Large intestine (tissue), 3 donors: ENCODE measurements around the gene MED12L. TPM values are rescaled to one million over a fixed set of nuclear protein-coding genes. Genes with fewer than 3 reads are reported as not detected.

ENCODE experiments used
- DNase-seq, 2 donors: peaks; one replicate each; pipeline versions ENCODE4 v3.0.0 to v3.0.0-alpha.2; 2013
- H3K27ac ChIP-seq: one replicate; pipeline ENCODE4 v1.5.1; 2013; ENCODE audit warnings: low read length
- H3K27me3 ChIP-seq: 2 replicates; pipeline ENCODE4 v1.6.1; 2013; ENCODE audit warnings: low read length; ENCODE audit not compliant: control insufficient read depth, insufficient read depth
- H3K36me3 ChIP-seq: 2 replicates; pipeline ENCODE4 v1.6.1; 2013; ENCODE audit warnings: low read length; ENCODE audit not compliant: control insufficient read depth, insufficient read depth
- H3K4me1 ChIP-seq: one replicate; pipeline ENCODE4 v1.6.1; 2013; ENCODE audit warnings: low read length; ENCODE audit not compliant: control insufficient read depth, insufficient read depth
- H3K4me3 ChIP-seq: one replicate; pipeline ENCODE4 v1.5.1; 2013; ENCODE audit warnings: low read length
- H3K9me3 ChIP-seq: one replicate; pipeline ENCODE4 v1.6.1; 2013; ENCODE audit warnings: mild to moderate bottlenecking, low read depth, low read length, moderate library complexity; ENCODE audit not compliant: control insufficient read depth
- WGBS: methylation state at CpG from one replicate; pipeline ENCODE4 v1.1.5; 2013; ENCODE audit warnings: low lambda C conversion rate; ENCODE audit not compliant: insufficient coverage; 5-methylcytosine and 5-hydroxymethylcytosine counted together
- polyA plus RNA-seq: library from polyadenylated mRNA; unstranded; fragments of 120-200 nt; gene quantifications from one replicate; pipeline ENCODE4 v1.2.1, GENCODE V29; 2013

The MED12L gene
- polyA plus RNA-seq, 1 donor: 5.4 TPM

DNA sequence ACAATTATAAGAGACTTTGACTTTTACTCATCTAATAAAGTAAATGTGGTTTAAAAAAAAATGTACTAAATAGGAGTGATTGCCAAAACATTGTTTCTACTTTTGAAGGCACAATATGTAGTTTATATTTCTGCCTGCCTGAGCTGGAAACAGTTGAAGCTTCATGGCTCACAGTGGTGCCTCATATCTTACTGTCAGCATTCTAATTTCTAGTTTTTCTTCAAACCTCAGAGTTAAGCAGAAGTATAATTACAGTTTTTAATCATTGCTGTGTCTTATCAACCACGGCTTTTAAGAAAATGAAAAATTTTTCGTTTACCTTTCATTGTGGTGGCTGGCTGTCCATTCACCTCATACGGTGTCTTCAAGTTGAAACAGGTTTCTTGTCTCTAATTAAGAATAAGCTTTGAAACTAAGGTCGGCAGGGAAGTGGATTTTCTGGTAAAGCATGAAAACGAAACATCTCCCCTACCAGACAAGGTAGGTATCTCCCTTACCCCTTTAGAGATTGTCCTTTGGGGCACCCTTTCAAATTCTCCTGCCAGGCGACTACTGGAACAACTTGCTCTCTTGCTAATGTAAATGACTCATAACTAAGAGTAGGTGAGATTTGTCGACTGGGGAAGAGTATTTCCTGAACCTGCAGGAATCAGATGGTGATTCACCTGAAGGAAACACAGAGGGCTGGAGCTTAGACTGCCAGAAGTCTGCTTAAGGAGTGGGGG, 231.0 kb downstream of the MED12L start, which contains the start of gene GPR87:
TSS of gene GPR87 (minus strand) at position 554 of the 725 bp plus-strand sequence. CDS start 16,720 bp downstream, outside the sequence.
- H3K27ac ChIP-seq: no peak within 1 kb of the TSS
- H3K9me3 ChIP-seq: no peaks in the 10 kb centered on the region
- H3K4me3 ChIP-seq: no peak within 1 kb of the TSS
- H3K27me3 ChIP-seq: no peaks in the 10 kb centered on the region
- DNase-seq: no peak
- H3K36me3 ChIP-seq: no peaks in the 10 kb centered on the region
- 77% methylated on average over 4 of the region's 7 CpGs for WGBS
- no peaks in the 10 kb centered on the region for H3K4me1 ChIP-seq

DNA sequence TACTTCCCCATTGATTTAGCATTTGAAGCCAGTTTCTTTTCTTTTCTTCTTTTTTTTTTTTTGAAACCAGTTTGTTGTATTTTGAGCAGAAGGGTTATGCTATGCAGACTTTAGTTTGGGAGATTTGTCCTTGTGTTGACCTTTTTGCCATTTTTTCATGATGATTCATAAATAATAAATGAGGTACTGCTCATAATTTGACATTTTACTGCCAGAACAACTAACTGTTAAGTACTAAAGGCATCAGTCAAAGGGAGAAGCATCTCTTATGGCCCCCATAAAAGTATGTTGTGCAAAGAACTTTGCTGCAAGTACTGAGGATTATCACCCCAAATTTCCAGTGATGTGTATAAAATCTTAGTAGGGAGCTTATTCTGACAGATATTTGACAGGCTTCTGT, 232.8 kb downstream of the MED12L start:
- DNase-seq: no peak
- H3K4me3 ChIP-seq: no peak overlapping the region
- no peaks in the 10 kb centered on the region for H3K4me1 ChIP-seq
- no peaks in the 10 kb centered on the region for H3K9me3 ChIP-seq
- H3K27ac ChIP-seq: no peak overlapping the region
- H3K36me3 ChIP-seq: no peaks in the 10 kb centered on the region
- no peaks in the 10 kb centered on the region for H3K27me3 ChIP-seq

DNA sequence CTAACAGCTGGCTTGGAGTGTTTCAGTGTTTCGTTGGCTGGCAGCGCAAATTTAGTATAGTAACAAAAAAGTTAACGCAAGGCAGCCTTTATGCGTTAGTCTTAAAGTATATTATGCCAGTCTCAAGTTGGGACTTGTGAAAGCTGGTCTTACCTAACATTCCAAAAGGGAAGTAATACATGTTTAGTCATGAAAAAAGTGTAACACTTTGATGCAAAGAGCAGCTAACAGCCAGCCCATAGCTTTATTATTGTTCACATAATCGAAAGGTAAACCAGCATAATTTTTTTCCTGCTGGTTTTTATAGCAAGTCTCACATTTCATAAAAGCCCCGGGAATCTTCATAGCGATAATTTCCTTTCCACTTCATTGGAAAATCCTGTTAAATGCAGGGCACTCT, 233.5 kb downstream of the MED12L start:
- no peak for DNase-seq
- WGBS: 83% methylated on average over 2 of the region's 7 CpGs
- H3K27ac ChIP-seq: no peak overlapping the region

DNA sequence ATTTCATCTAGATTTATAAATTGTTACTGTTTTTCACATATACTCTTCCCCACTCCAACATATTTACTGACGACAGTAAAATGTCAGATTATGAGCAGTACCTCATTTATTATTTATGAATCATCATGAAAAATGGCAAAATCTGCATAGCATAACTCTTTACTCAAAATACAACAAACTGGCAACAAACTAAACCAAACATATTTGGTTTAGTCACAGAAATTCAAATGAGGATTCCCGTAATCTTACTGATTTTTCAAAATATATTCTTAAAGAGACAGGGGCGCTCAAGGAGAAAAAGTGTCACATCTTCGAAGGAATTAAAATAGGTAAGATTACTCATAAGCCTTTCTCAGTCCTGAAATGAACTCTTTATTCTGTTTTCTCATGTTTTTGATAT, 234.2 kb downstream of the MED12L start:
- H3K4me1 ChIP-seq: no peaks in the 10 kb centered on the region
- H3K27me3 ChIP-seq: no peaks in the 10 kb centered on the region
- DNase-seq: no peak
- H3K36me3 ChIP-seq: no peaks in the 10 kb centered on the region
- no CpG with 5 or more reads among the region's 4 CpGs for WGBS
- no peaks in the 10 kb centered on the region for H3K9me3 ChIP-seq
- H3K4me3 ChIP-seq: no peak overlapping the region
- H3K27ac ChIP-seq: no peak overlapping the region

More for the DNA sequence above, 233.5 kb downstream of the MED12L start:
- Histone ChIP-seq H3K27me3 (no peaks in the 10 kb centered on the region), H3K36me3 (no peaks in the 10 kb centered on the region), H3K4me3 (no peak overlapping the region), H3K9me3 (no peaks in the 10 kb centered on the region), H3K4me1 (no peaks in the 10 kb centered on the region)

DNA sequence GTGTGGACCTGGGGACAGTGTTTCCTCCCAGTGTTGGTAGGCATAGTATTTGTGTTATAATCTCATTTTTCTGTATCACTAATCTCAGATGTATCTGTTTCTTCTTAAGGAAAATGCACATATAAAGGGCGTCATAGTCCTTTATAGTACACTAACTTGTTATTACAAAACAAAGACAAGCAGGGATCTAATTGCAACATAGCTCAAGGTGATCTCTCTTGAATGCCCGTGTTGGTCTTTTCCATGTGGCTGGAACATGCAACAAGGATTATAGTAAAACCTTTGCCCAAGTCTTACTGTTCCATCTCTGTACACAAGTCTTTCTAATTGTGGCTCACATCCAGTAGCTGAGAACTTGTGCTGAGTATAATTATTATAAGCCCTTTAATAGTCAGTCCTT, 234.7 kb downstream of the MED12L start:
- no peak for DNase-seq
- Histone ChIP-seq H3K27me3 (no peaks in the 10 kb centered on the region), H3K9me3 (no peaks in the 10 kb centered on the region), H3K4me3 (no peak overlapping the region), H3K27ac (no peak overlapping the region), H3K4me1 (no peaks in the 10 kb centered on the region), H3K36me3 (no peaks in the 10 kb centered on the region)
- WGBS: no CpG with 5 or more reads among the region's 2 CpGs

DNA sequence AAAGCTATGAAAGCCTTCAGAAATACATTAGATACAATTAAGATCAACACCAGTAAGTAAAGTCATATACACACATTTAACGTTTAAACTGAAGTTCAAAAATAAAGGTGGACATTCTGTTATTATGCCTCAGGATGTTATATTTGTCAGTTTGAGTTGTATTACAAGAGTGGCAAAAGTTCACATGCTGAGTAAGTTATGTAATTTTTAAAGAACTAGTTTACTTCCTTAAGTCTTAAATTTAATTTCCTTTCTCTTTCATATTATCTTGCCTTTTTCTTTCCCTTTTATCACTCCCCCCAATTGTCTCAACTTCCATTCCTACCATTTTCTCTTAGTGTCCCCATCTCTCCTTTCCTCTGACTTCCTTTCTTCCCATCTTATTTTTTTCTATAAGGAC, 236.1 kb downstream of the MED12L start:
- Histone ChIP-seq H3K9me3 (no peaks in the 10 kb centered on the region), H3K36me3 (no peaks in the 10 kb centered on the region), H3K27me3 (no peaks in the 10 kb centered on the region), H3K4me3 (no peak overlapping the region), H3K27ac (no peak overlapping the region), H3K4me1 (no peaks in the 10 kb centered on the region)
- DNase-seq: no peak
- 80% methylated on average over 1 of the region's 1 CpG for WGBS

DNA sequence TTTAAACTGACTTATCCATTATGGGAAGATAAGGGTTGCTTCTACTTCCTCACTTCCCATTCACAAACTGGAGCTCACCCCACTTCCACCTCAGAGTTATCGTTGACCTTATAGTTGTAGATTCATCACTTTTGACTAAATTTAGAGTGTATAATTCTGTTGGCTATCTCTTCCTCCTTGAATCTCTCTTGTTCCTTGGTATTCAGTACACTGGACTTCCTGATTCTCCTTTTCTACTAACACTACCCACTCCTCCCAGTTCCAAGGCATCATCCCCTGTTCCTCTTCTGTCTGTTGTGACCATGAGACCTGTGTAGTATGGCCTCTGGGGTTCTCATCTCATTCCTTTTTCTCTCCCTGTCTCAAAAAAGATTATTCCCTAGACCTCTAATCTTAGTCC, 237.0 kb downstream of the MED12L start:
- WGBS: 100% methylated on average over 1 of the region's 1 CpG

DNA sequence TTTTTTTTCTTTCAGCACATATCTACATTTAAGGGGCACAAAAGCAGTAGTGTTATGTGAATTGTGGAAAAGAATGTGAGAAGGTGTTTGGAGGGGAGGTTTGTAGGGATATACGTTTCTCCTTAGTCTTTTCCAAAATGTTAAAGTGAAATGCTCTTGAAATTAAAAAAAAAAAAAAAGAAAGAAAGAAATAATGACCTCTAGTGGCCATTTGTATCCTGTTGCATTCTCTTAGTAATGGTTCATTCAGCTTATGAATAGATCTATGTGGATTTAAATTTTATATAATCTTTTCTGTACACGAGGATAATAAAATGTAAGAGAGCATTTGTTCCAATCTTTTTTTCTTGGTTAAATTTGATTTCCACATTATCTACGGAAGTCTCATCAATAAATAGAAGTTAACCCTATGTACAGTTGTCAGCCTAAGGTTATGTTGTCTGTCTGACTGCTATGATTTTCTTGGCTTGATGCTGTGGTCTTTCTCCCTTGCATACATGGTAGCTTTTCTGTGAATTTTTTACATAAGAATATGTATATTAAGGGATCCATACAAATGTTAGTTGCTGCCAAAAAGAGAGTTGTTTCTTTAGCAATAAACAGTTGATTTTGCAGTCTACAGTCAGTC, 242.2 kb downstream of the MED12L start:
- Histone ChIP-seq H3K27me3 (no peaks in the 10 kb centered on the region), H3K36me3 (no peaks in the 10 kb centered on the region), H3K27ac (no peak overlapping the region), H3K4me1 (no peaks in the 10 kb centered on the region), H3K4me3 (no peak overlapping the region), H3K9me3 (no peaks in the 10 kb centered on the region)
- DNase-seq: no peak
- 41% methylated on average over 2 of the region's 3 CpGs for WGBS

More for the DNA sequence above, 237.0 kb downstream of the MED12L start:
- Histone ChIP-seq H3K9me3 (no peaks in the 10 kb centered on the region), H3K27me3 (no peaks in the 10 kb centered on the region), H3K4me3 (no peak overlapping the region), H3K4me1 (no peaks in the 10 kb centered on the region), H3K27ac (no peak overlapping the region), H3K36me3 (no peaks in the 10 kb centered on the region)
- no peak for DNase-seq

DNA sequence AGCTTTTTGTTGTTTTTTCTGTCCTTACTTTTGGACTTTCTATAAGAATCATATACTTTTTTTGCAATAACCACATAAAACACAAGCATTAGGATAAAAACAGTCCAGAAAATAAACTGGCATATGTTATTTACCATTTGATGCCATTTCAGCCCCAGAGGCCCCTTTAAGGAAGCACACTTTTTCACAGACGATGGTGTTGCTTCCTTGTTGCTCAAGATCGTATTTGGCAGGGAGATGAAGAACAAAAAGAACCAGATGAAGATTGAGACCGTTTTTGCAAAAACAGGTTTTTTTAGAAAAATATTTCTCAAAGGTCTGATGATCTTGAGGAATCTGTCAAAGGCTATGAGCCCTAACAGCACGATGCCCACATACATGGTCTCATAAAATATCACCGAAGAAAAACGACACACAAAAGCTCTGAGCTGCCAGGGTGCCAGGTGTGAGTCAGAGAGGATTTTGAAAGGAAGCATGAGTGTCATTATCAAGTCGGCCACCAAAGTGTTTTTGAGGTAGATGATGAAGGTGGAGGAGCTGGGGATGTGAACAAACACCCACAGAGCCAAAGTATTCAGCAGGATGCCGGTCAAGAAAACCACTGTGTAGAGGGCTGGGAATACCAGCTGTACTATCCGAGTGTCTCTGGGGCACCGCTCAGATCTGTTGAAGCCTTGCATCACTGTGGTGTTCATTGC, 243.0 kb downstream of the MED12L start:
- Histone ChIP-seq H3K4me3 (peak overlapping the region; percentile 5), H3K36me3 (no peaks in the 10 kb centered on the region), H3K27ac (no peak overlapping the region), H3K4me1 (no peaks in the 10 kb centered on the region), H3K27me3 (no peaks in the 10 kb centered on the region), H3K9me3 (no peaks in the 10 kb centered on the region)
- WGBS: 90% methylated on average over 2 of the region's 10 CpGs
- DNase-seq: no peak

DNA sequence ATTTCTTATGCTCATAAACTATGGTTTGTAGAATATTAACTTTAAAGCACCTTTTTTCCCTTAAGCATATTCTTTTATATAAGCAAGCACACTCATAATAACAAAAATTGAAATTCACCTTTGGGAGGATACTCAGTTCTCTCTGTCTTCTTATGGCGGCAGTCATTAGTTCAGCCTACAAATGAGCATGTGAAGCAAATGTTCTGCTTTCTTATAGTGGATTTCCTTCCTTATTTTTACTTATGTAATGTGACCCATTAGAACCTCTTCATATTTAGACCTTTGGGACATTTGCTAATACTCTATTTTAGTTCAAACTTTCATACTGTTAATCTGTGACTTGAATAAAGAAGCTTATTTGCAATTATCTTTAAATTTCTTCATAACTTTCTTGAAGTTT, 243.9 kb downstream of the MED12L start, which contains the start of gene P2RY13:
TSS of gene P2RY13 (minus strand) at position 187 of the 400 bp plus-strand sequence. CDS start at position 166, 21 bp downstream.
- Histone ChIP-seq H3K27me3 (no peaks in the 10 kb centered on the region), H3K9me3 (no peaks in the 10 kb centered on the region), H3K36me3 (no peaks in the 10 kb centered on the region), H3K4me3 (peak within 1 kb of the TSS; percentile 5), H3K27ac (no peak within 1 kb of the TSS), H3K4me1 (no peaks in the 10 kb centered on the region)
- no CpG with 5 or more reads among the region's 1 CpG for WGBS
- DNase-seq: no peak
